Esophagus muscularis mucosa (tissue), 4 donors: ENCODE data around the gene ZNF746. TPM values are rescaled to one million over a fixed set of nuclear protein-coding genes. Genes with fewer than 3 reads are reported as not detected.
A peak's percentile ranks its signal among the peaks of the same experiment; 100 is the strongest.

ENCODE experiments used
- DNase-seq: peaks from one replicate; pipeline ENCODE4 v3.0.0-alpha.2; 2017; ENCODE audit errors: extremely low spot score
- H3K27ac ChIP-seq, 4 donors: fragments of 200-600 bp; sonication (generic); replicated peaks in 1 of 4; 1 replicate in 3 of 4; 2 replicates in 1 of 4; pipeline ENCODE4 v1.5.1; 2016 to 2019; ENCODE audit warnings: mild to moderate bottlenecking in 1 of 4
- H3K27me3 ChIP-seq, 4 donors: fragments of 200-600 bp; sonication (generic); one replicate each; pipeline versions ENCODE4 v1.5.1 to v1.6.0; 2016 to 2019
- H3K36me3 ChIP-seq, 4 donors: fragments of 200-600 bp; sonication (generic); one replicate each; pipeline ENCODE4 v1.5.1; 2016 to 2019
- H3K4me1 ChIP-seq, 4 donors: fragments of 200-600 bp; sonication (generic); one replicate each; pipeline ENCODE4 v1.5.1; 2016 to 2019
- H3K4me3 ChIP-seq, 4 donors: fragments of 200-600 bp; sonication (generic); 1 replicate in 2 of 4; 2 replicates in 2 of 4; pipeline ENCODE4 v1.5.1; 2016 to 2019; ENCODE audit warnings: mild to moderate bottlenecking in 4 of 4, moderate library complexity in 1 of 4
- H3K9me3 ChIP-seq, 4 donors: fragments of 200-600 bp; sonication (generic); 1 replicate in 3 of 4; 2 replicates in 1 of 4; pipeline ENCODE4 v1.5.1; 2016 to 2019
- EP300 ChIP-seq: sonication (generic); formaldehyde crosslinking; IDR thresholded peaks from one replicate; pipeline ENCODE4 v1.6.1; 2017; ENCODE audit warnings: antibody characterized with exemption
- POLR2A ChIP-seq: fragments of 450-650 bp; IDR thresholded peaks from one replicate; pipeline ENCODE4 v1.6.1; 2017; ENCODE audit warnings: antibody characterized with exemption, moderate library complexity, mild to moderate bottlenecking, low read depth
- POLR2AphosphoS5 ChIP-seq, 2 donors: sonication (generic); formaldehyde crosslinking; IDR thresholded peaks; one replicate each; pipeline ENCODE4 v1.6.1; 2017; ENCODE audit warnings: antibody characterized with exemption in 2 of 2
- WGBS: methylation state at CpG from one replicate; pipeline ENCODE4 v1.1.5; 2018; 5-methylcytosine and 5-hydroxymethylcytosine counted together
- intact Hi-C: fragments of 100-400 bp; cut with DNase I; formaldehyde crosslinking; loops from one replicate; pipeline ENCODE4 v1.15.1; 2023
- total RNA-seq, 4 donors: library from RNA; depleted of rRNA; stranded (reverse); fragments of >200 nt; gene quantifications; one replicate each; pipeline versions ENCODE4 v1.1.0 to v1.2.1, GENCODE V29; 2016
- TF ChIP-seq, protein P1 (sequence below), 3 experiments: fragments of 200-600 bp in 2 of 3; fragments of 450-650 bp in 1 of 3; sonication (generic) in 2 of 3; IDR thresholded peaks; one replicate each; pipeline ENCODE4 v1.5.1; 2017 to 2019; ENCODE audit warnings: antibody characterized with exemption in 3 of 3, mild to moderate bottlenecking in 2 of 3, moderate library complexity in 1 of 3

Gene ZNF746
- total RNA-seq, 4 donors from 2014 or later: 20.9 to 28.7 (median 27.9) TPM

DNA sequence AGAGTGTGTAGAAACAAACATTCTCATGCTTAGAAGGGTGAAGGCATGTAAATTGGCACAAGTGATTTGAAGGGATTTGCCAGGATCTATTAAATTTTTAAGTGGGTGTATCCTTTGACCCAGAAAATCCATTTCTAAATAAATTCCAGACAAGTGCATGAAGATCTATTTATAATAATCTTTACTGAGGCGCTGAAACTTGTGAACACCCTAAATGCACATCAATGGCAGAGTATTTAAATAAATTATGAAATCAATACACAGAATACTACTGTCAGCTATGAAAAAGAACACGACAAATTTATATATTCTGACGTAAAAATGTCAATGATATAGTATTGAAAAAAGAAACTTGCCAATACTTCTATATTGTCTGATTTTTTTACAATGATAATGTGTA lies 54.7 kb downstream of the ZNF746 start:
- H3K4me1 ChIP-seq: no peaks in the 10 kb centered on the region
- H3K27me3 ChIP-seq: no peaks in the 10 kb centered on the region
- H3K36me3 ChIP-seq: peaks cover 7 to 51% (median 37%) of the 10 kb centered on the region in 4 donors
- no peaks in the 10 kb centered on the region for H3K9me3 ChIP-seq
- intact Hi-C loops: no loop called here
- no peak overlapping the region for H3K4me3 ChIP-seq
- TF ChIP-seq POLR2AphosphoS5 (IDR thresholded peaks at IDR 0.05): no peak
- TF ChIP-seq POLR2A: no peak
- TF ChIP-seq, protein P1, sequence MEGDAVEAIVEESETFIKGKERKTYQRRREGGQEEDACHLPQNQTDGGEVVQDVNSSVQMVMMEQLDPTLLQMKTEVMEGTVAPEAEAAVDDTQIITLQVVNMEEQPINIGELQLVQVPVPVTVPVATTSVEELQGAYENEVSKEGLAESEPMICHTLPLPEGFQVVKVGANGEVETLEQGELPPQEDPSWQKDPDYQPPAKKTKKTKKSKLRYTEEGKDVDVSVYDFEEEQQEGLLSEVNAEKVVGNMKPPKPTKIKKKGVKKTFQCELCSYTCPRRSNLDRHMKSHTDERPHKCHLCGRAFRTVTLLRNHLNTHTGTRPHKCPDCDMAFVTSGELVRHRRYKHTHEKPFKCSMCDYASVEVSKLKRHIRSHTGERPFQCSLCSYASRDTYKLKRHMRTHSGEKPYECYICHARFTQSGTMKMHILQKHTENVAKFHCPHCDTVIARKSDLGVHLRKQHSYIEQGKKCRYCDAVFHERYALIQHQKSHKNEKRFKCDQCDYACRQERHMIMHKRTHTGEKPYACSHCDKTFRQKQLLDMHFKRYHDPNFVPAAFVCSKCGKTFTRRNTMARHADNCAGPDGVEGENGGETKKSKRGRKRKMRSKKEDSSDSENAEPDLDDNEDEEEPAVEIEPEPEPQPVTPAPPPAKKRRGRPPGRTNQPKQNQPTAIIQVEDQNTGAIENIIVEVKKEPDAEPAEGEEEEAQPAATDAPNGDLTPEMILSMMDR (IDR thresholded peaks at IDR 0.05): no peak
- TF ChIP-seq EP300: no peak
- DNase-seq: no peak
- H3K27ac ChIP-seq: no peak overlapping the region
- WGBS: 82% methylated on average over 3 of the region's 3 CpGs

DNA sequence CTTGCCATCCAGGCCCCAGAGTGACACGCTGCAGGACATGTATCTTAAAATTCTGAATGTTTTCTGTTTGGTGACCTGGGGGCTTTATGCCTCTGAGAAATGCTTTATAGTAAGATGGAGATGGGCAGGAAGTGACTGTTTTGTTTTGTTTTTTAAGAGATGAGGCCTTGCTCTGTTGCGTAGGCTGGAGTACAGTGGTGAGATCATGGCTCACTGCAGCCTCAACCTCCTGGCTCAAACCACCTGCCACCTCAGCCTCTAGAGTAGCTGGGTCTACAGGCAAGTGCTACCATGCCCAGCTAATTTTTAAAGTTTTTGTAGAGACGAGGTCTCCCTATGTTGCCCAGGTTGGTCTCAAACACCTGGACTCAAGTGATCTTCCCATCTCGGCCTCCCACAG lies 57.4 kb downstream of the ZNF746 start:
- H3K4me3 ChIP-seq: no peak overlapping the region
- WGBS: 82% methylated on average over 4 of the region's 4 CpGs
- no peaks in the 10 kb centered on the region for H3K27me3 ChIP-seq
- peak; percentile 45 for DNase-seq
- peaks cover 12 to 41% (median 30%) of the 10 kb centered on the region in 4 donors for H3K36me3 ChIP-seq
- no peaks in the 10 kb centered on the region for H3K4me1 ChIP-seq
- H3K9me3 ChIP-seq: no peaks in the 10 kb centered on the region
- intact Hi-C loops: no loop called here
- TF ChIP-seq, protein P1 (IDR thresholded peaks at IDR 0.05): no peak
- TF ChIP-seq POLR2AphosphoS5 (IDR thresholded peaks at IDR 0.05) (no peak), EP300 (no peak), POLR2A (no peak)
- no peak overlapping the region for H3K27ac ChIP-seq

DNA sequence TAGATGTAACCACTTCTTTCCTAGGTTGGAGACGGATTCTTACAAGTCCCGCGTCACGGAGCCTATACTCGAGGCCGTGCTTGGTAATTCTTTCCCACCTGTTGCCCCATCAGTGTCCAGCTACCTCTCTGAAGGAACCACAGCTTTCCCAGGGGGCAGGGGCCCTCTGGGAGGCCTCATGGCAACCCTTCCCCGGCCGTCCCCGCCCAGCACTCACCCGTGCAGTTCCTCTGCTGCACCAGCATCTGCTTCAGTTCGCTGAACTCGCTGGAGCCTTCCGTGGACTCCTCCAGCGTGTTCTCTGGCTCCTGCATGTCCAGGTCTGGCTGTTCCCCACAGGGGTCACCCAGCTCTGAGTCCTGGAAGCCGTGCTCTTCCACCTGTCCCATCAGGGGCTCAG lies 61.3 kb downstream of the ZNF746 start:
- WGBS: 97% methylated on average over 13 of the region's 15 CpGs
- no peak for DNase-seq
- Histone ChIP-seq H3K27me3 (no peaks in the 10 kb centered on the region), H3K9me3 (no peaks in the 10 kb centered on the region), H3K4me1 (no peaks in the 10 kb centered on the region), H3K4me3 (no peak overlapping the region), H3K27ac (no peak overlapping the region), H3K36me3 (peaks cover 39 to 59% (median 53%) of the 10 kb centered on the region in 4 donors)
- no peak for TF ChIP-seq POLR2AphosphoS5 (IDR thresholded peaks at IDR 0.05)
- TF ChIP-seq EP300: no peak
- TF ChIP-seq, protein P1 (IDR thresholded peaks at IDR 0.05): no peak
- TF ChIP-seq POLR2A: no peak
- intact Hi-C loops: no loop called here

DNA sequence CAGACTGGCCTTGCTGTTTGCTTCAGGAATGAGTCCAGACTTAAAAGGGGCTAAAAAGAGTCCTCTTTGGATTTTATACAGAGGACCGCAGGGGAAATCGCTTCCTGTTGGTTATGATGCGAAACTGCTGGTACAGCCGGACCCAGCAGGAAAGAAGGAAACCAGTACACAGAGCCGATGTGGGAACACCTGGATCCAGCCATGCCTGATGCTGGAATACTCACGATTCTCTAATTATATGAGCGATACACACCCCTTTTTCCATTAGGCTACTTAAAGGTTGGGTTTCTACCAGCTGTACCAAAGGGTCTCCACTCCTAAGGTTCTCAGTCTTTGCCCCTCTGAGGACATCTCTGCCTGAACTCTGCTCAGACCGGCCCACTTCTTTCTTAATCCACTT lies 64.5 kb downstream of the ZNF746 start:
- no peak overlapping the region for H3K27ac ChIP-seq
- no peak overlapping the region for H3K4me3 ChIP-seq
- peaks cover 39 to 71% (median 62%) of the 10 kb centered on the region in 4 donors for H3K36me3 ChIP-seq
- H3K9me3 ChIP-seq: no peaks in the 10 kb centered on the region
- DNase-seq: no peak
- H3K27me3 ChIP-seq: no peaks in the 10 kb centered on the region
- TF ChIP-seq, protein P1 (IDR thresholded peaks at IDR 0.05): no peak
- TF ChIP-seq POLR2AphosphoS5 (IDR thresholded peaks at IDR 0.05) (no peak), POLR2A (no peak), EP300 (no peak)
- H3K4me1 ChIP-seq: no peaks in the 10 kb centered on the region
- intact Hi-C loops: no loop called here
- WGBS: 90% methylated on average over 8 of the region's 8 CpGs

DNA sequence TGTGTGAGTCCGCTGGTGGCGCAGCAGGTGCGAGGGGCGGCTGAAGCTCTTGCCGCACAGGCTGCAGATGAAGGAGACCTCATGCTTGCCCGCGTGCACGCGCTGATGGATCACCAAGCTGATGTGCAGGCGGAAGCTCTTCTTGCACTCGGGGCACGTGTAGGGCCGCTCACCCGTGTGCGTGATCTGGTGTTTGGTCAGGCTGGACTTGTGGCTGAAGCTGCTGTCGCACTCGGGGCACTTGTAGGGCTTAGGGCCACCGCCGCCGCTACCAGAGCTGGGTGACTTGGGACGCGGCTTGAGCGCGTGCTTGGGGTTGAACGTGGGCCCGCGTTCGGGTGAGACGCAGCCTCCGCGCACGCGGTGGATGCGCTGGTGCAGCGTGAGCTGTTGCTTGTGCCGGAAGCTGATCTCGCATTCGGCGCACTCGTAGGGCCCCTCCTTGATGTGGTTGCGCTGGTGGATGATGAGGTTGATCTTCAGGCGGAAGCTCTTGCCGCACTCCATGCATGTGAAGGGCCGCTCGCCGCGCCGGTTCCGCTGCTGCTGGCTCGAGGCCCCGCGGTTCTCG lies 65.4 kb downstream of the ZNF746 start:
- Histone ChIP-seq H3K27me3 (no peaks in the 10 kb centered on the region), H3K27ac (no peak overlapping the region), H3K36me3 (peaks cover 39 to 71% (median 62%) of the 10 kb centered on the region in 4 donors), H3K4me1 (no peaks in the 10 kb centered on the region), H3K9me3 (no peaks in the 10 kb centered on the region), H3K4me3 (no peak overlapping the region)
- TF ChIP-seq EP300: no peak
- TF ChIP-seq POLR2A: no peak
- no peak for TF ChIP-seq POLR2AphosphoS5 (IDR thresholded peaks at IDR 0.05)
- TF ChIP-seq, protein P1 (IDR thresholded peaks at IDR 0.05): no peak
- peak; percentile 31 for DNase-seq
- intact Hi-C loops: no loop called here
- 93% methylated on average over 38 of the region's 53 CpGs for WGBS
